Activated CD4-positive, alpha-beta T cell treated with anti-CD3 and anti-CD28 coated beads, Interleukin-2, amount 50 U/mL, for 1 hour (primary cell): ENCODE results near the gene NBR1.
"Not testable (repeated sequence)": the region's sequence is repeated elsewhere in the genome, so short reads cannot be mapped to it uniquely, and the experiment has no call there.

Experiments used
- DNase-seq: peaks from one replicate; pipeline ENCODE4 v3.0.0-alpha.2; 2020

NBR1 gene

DNA sequence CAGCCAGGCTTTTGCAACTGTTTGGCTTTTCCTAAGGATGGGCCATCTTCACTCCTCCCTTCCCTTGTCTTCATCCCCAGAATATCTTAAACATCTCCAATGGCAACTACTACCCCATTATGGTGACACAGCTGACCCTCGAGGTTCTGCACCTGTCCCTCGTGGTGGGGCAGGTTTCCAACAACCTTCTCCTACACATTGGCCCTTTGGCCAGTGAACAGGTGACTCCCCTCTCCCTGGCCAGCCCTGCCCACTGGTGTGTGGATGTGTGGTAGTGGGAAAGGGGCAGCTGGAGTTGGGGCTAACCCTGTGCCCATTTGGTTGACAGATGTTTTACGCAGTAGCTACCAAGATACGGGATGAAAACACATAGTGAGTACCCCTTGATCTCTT is 45.4 kb downstream of the NBR1 start:
- DNase-seq = no peak

GRCh38 chr17:43216762-43217613 is 46.0 kb downstream of the NBR1 start:
- DNase-seq = no peak

GRCh38 chr17:43217614-43218087 is 46.6 kb downstream of the NBR1 start:
- DNase-seq = no peak

- DNase-seq = no peak
These were observed 48.0 kb downstream of the NBR1 start for GRCh38 chr17:43219001-43219400.

DNA sequence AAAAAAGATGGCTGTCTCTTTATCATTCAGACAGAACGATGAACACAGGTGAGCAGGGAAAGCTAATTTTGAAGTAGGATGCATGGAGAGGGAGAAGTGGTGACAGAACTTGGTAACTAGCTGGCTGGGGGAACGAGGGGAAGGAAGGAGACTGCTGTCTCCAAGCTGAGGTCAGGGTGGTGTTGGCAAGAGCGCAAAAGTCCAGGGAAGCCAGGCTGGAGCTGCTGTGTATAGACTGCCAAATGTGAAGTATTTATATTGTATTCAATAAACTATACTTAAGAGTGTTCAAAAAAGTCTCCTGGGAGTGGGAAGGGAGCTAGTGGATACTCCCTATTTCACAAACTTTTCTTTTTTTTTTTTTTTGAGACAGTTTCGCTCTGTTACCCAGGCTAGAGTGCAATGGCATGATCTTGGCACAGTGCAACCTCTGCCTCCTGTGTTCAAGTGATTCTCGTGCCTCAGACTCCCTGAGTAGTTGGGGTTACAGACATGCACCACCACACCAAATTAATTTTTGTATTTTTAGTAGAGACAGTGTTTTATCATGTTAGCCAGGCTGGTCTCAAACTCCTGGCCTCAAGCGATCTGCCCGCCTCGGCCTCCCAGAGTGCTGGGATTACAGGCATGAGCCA is 48.8 kb downstream of the NBR1 start:
- no peak for DNase-seq

DNA sequence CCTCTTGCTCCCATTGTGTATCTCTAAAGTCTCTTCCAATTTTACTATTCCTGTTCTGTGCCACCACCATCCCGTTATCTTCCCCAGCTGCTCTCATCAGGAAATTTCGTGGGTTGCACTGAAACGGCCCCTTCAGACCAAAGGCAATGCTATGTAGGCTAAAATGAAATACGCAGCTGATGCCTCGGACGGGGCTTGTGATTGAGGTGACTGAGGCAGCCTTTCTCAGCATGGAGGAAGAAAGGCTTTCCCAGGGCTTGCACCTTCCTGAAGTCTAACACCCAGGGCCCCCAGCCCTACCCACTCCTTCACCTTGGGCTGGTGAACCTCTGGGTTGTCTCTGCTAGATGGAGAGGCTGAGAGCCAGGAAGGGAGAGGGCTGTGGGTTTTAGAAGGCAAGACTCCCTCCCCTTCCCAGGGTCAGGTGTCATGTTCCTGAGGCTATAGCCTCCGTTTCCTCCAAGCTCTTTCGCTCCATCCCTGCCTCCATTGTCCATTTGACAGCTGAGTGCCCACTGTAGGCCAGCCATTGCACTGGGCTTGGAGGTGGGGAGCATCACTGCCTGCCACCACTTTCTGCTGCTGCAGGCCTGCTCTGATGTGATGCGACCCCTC is 49.6 kb downstream of the NBR1 start:
- DNase-seq = no peak

- no peak for DNase-seq
These were observed 53.2 kb downstream of the NBR1 start for GRCh38 chr17:43224146-43224705.

GRCh38 chr17:43226393-43226792 is 55.4 kb downstream of the NBR1 start:
- DNase-seq = no peak

DNA sequence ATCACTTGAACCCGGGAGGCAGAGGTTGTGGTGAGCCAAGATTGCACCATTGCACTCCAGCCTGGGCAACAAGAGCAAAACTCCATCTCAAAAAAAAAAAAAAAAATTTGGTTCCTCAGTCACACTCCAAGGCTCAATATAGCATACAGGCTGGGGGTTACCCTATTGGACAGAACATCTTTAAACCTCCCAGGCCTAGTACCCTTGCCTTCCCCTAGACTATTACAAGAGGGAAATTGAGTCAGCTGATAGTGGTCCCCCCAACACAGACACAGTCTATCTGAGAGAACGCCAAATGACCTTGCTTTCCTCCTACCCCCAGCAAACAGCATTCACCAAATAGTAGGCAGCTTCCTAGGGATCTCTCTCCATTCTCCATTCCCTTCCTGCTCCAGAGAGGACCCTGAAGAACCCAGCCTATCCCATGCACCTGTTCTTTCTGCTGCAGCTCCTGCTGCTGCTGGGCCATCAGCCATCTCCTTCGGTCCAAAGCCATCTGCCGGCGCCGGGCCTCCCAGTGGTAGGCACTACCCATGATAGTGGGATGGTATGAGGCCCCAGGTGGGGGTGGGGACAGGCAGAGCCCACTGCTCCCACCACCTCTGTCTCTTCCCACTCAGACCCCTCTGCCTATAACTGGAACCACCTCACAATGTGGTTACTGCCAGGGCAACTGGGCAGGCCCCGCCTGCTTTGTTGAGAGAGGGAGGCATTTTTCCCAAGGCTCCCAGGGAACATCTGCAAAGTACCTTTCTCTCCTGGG is 57.2 kb downstream of the NBR1 start, which contains the start of gene CCDC200:
TSS of gene CCDC200 (minus strand) at position 604 of the 763 bp plus-strand sequence. CDS start at position 535, 69 bp downstream.
- not testable (repeated sequence) for DNase-seq

- DNase-seq = not testable (repeated sequence)
These were observed 60.4 kb downstream of the NBR1 start for GRCh38 chr17:43231205-43232020.

DNA sequence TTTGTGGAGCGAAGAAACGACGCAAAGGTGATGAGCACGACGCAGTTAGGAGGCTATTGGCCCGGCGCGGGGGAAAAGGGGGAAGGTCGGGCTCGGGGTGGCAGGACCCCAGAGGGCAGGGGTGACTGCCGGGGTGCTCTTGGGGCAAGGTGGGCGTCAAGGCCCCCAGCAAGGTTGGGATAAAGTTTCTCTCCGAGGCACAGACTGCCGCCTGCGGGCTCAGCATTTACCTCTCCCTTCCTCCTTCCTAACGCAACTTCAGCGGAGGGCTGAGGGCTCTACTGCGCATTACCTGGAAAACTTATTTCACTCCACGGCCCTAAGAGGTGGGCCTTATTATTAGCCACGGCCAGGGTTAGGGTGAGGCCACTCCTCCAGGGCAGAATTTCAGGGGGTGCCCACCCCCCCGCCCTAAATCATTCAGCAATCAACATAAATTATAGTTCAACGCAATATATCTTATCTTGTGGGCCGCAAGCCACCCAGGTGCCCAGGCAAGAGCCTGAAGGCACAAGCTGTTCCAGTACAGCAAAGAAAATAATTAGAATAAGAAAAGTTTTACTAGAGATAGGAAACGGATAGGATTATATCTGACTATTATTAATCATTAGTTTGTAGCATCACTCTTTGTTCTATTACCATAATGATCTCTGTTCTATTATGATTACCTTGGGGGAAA is 61.1 kb downstream of the NBR1 start:
- DNase-seq = peak; percentile 13

- DNase-seq = not testable (repeated sequence)
These were observed 62.2 kb downstream of the NBR1 start for GRCh38 chr17:43233263-43233662.

GRCh38 chr17:43233877-43234276 is 62.9 kb downstream of the NBR1 start, which contains the start of gene RNU2-1:
TSS of gene RNU2-1 (minus strand) at chr17:43233977.
- not testable (repeated sequence) for DNase-seq

DNA sequence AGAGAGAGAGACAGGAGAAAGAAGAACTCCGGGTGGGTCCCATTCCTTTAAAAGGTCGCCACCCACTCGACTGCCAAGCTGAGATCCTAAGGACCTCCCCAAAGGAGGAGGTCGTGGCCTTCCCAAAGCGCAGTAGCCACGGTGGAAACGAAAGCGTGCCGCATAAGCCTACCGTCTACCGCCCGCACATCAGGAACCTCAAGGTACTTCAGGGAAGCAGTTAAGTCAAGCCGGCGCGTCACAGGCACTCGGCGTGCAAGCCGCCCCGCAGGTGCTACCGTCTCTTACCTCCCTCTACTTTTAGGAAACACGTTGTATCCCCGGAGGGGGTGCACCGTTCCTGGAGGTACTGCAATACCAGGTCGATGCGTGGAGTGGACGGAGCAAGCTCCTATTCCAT is 68.6 kb downstream of the NBR1 start:
- not testable (repeated sequence) for DNase-seq

- DNase-seq = not testable (repeated sequence)
These were observed 69.8 kb downstream of the NBR1 start for GRCh38 chr17:43240596-43241352.

GRCh38 chr17:43246456-43246855 is 75.4 kb downstream of the NBR1 start:
- not testable (repeated sequence) for DNase-seq
